OCI-LY3 (cell line): Measurements from ENCODE around the gene ASMTL.
"Not testable (repeated sequence)": the region's sequence is repeated elsewhere in the genome, so short reads cannot be mapped to it uniquely, and the experiment has no call there.

Source experiments
- H2AFZ ChIP-seq: fragments of 200-600, 300-600 bp; shearing (Covaris generic); 2 replicates; pipeline ENCODE4 v1.6.0; 2014; ENCODE audit warnings: antibody characterized with exemption, low read depth, low read length
- H3K27ac ChIP-seq: fragments of 200-600, 300-600 bp; sonication (generic); 2 replicates; pipeline ENCODE4 v1.5.1; 2014; ENCODE audit warnings: mild to moderate bottlenecking, low read length, moderate library complexity, mixed read lengths
- H3K27me3 ChIP-seq: fragments of 200-600, 300-600 bp; sonication (generic); 2 replicates; pipeline ENCODE4 v1.6.1; 2014; ENCODE audit warnings: low read depth, low read length, mixed read lengths
- H3K36me3 ChIP-seq: fragments of 200-600, 300-600 bp; sonication (generic); replicated peaks from 2 replicates; pipeline ENCODE3; 2014; ENCODE audit warnings: low read depth, low read length, mixed read lengths
- H3K4me1 ChIP-seq: fragments of 300-600, 200-600 bp; sonication (generic); 2 replicates; pipeline ENCODE4 v1.6.1; 2014; ENCODE audit warnings: low read length, mixed read lengths
- H3K4me2 ChIP-seq: fragments of 200-600, 300-600 bp; sonication (generic); 2 replicates; pipeline ENCODE4 v1.6.1; 2014; ENCODE audit warnings: low read length, mixed read lengths
- H3K4me3 ChIP-seq: fragments of 300-600, 200-600 bp; sonication (generic); 2 replicates; pipeline ENCODE4 v1.5.1; 2014; ENCODE audit warnings: antibody characterized with exemption, mild to moderate bottlenecking, low read length, moderate library complexity
- H3K79me2 ChIP-seq: fragments of 300-600, 200-600 bp; shearing (Covaris generic); 2 replicates; pipeline ENCODE4 v1.6.1; 2014; ENCODE audit warnings: mild to moderate bottlenecking, low read length, mixed read lengths
- H3K9ac ChIP-seq: fragments of 300-600, 200-600 bp; shearing (Covaris generic); 2 replicates; pipeline ENCODE4 v1.6.0; 2014; ENCODE audit warnings: mild to moderate bottlenecking, low read length, moderate library complexity
- H3K9me3 ChIP-seq: fragments of 200-600, 300-600 bp; shearing (Covaris generic); 2 replicates; pipeline ENCODE4 v1.6.1; 2014; ENCODE audit warnings: low read length, mixed read lengths; ENCODE audit not compliant: insufficient read depth
- H4K20me1 ChIP-seq: fragments of 200-600, 300-600 bp; sonication (generic); 2 replicates; pipeline ENCODE4 v1.6.1; 2016; ENCODE audit warnings: low read length, mixed read lengths; ENCODE audit not compliant: insufficient read depth
- EZH2phosphoT487 ChIP-seq: fragments of 200-600 bp; shearing (Covaris generic); IDR thresholded peaks from 2 replicates; pipeline ENCODE4 v1.6.1; 2018; ENCODE audit warnings: antibody characterized with exemption, mixed run types, low read depth
- TF ChIP-seq, protein P1 (sequence below): fragments of 200-600, 300-600 bp; sonication (generic); IDR thresholded peaks from 2 replicates; pipeline ENCODE4 v1.5.1; 2014; ENCODE audit warnings: antibody characterized with exemption, low read length, low read depth

The ASMTL gene

GRCh38 chrX:1485033-1485432, 32.3 kb upstream of the ASMTL start:
- Histone ChIP-seq H4K20me1 (peaks cover 17% of the 10 kb centered on the region; the same call in 1 of the 2 replicates), H3K27me3 (peaks cover 5% of the 10 kb centered on the region; the same call in 1 of the 2 replicates), H3K9ac (no peak overlapping the region), H3K4me3 (no peak overlapping the region), H3K36me3 (peaks cover 42% of the 10 kb centered on the region), H3K27ac (peak overlapping the region; percentile 94), H3K9me3 (peaks cover 6% of the 10 kb centered on the region), H3K4me2 (peak overlapping the region; percentile 61), H2AFZ (no peak overlapping the region), H3K79me2 (peaks cover 26% of the 10 kb centered on the region), H3K4me1 (peaks cover 78% of the 10 kb centered on the region)
- TF ChIP-seq, protein P1, sequence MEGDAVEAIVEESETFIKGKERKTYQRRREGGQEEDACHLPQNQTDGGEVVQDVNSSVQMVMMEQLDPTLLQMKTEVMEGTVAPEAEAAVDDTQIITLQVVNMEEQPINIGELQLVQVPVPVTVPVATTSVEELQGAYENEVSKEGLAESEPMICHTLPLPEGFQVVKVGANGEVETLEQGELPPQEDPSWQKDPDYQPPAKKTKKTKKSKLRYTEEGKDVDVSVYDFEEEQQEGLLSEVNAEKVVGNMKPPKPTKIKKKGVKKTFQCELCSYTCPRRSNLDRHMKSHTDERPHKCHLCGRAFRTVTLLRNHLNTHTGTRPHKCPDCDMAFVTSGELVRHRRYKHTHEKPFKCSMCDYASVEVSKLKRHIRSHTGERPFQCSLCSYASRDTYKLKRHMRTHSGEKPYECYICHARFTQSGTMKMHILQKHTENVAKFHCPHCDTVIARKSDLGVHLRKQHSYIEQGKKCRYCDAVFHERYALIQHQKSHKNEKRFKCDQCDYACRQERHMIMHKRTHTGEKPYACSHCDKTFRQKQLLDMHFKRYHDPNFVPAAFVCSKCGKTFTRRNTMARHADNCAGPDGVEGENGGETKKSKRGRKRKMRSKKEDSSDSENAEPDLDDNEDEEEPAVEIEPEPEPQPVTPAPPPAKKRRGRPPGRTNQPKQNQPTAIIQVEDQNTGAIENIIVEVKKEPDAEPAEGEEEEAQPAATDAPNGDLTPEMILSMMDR, result no peak
- no peak for TF ChIP-seq EZH2phosphoT487

DNA sequence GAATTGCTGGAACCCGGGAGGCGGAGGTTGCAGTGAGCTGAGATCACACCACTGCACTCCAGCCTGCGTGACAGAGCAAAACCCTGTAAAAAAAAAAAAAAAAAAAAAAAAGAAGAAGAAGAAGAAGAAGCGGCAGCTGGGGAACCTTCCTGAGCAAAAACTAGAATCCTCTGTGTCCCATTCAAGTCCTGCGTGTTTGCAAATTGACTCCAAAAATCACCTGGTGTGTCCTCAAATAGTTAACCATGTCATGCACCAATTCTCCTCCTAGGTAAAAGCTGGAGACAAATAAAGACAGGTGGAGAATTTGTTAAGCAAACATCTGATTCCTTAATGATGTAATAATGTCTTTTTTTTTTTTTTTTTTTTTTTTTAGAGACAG, 31.9 kb upstream of the ASMTL start:
- Histone ChIP-seq H3K4me2 (peak overlapping the region; percentile 61), H3K36me3 (peaks cover 46% of the 10 kb centered on the region), H3K9me3 (peaks cover 10% of the 10 kb centered on the region), H3K27ac (peak overlapping the region; percentile 94), H3K4me1 (peaks cover 82% of the 10 kb centered on the region), H3K79me2 (peaks cover 28% of the 10 kb centered on the region), H2AFZ (no peak overlapping the region), H4K20me1 (peaks cover 17% of the 10 kb centered on the region; the same call in 1 of the 2 replicates), H3K4me3 (no peak overlapping the region; the same call in 1 of the 2 replicates), H3K27me3 (peaks cover 5% of the 10 kb centered on the region; the same call in 1 of the 2 replicates), H3K9ac (peak overlapping the region; percentile 71)
- no peak for TF ChIP-seq EZH2phosphoT487
- TF ChIP-seq, protein P1, result no peak

- peak overlapping the region; percentile 94 for H3K27ac ChIP-seq
- H3K9ac ChIP-seq, result peak overlapping the region; percentile 71
- peaks cover 87% of the 10 kb centered on the region for H3K4me1 ChIP-seq
- H3K9me3 ChIP-seq, result peaks cover 12% of the 10 kb centered on the region
- H3K4me3 ChIP-seq, result peak overlapping the region; percentile 36
- H3K36me3 ChIP-seq, result peaks cover 48% of the 10 kb centered on the region
- peaks cover 26% of the 10 kb centered on the region for H3K79me2 ChIP-seq
- H4K20me1 ChIP-seq, result peaks cover 17% of the 10 kb centered on the region; the same call in 1 of the 2 replicates
- peak overlapping the region; percentile 61 for H3K4me2 ChIP-seq
- H2AFZ ChIP-seq, result no peak overlapping the region
- TF ChIP-seq, protein P1, result no peak
- TF ChIP-seq EZH2phosphoT487, result no peak
- peaks cover 5% of the 10 kb centered on the region; the same call in 1 of the 2 replicates for H3K27me3 ChIP-seq
These were observed 31.3 kb upstream of the ASMTL start for GRCh38 chrX:1483843-1484637.

DNA sequence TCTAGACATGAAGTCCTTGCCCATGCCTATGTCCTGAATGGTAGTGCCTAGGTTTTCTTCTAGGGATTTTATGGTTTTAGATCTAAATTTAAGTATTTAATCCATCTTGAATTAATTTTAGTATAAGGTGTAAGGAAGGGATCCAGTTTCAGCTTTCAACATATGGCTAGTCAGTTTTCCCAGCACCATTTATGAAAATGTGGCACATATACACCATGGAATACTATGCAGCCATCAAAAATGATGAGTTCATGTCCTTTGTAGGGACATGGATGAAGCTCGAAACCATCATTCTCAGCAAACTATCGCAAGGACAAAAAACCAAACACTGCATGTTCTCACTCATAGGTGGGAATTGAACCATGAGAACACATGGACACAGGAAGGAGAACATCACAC, 29.8 kb upstream of the ASMTL start:
- H2AFZ ChIP-seq, H3K27me3 ChIP-seq: not testable (repeated sequence)
- Histone ChIP-seq H3K4me2 (peak overlapping the region; percentile 63), H3K36me3 (peaks cover 50% of the 10 kb centered on the region), H3K27ac (peak overlapping the region; percentile 97), H3K9me3 (peaks cover 12% of the 10 kb centered on the region), H3K79me2 (peaks cover 28% of the 10 kb centered on the region), H4K20me1 (peaks cover 16% of the 10 kb centered on the region; the same call in 1 of the 2 replicates), H3K4me3 (peak overlapping the region; percentile 33), H3K4me1 (peaks cover 84% of the 10 kb centered on the region), H3K9ac (peak overlapping the region; percentile 78)
